ENCODE measurements around the gene FAM53A.

FAM53A gene

GRCh38 chr4:1726146-1726934, 42.2 kb upstream of the FAM53A start:
- no peak overlapping the region for H3K27ac ChIP-seq
- no peak for TF ChIP-seq POLR2AphosphoS5 (IDR thresholded peaks at IDR 0.05; ENCODE audit: borderline replicate concordance, low read depth, low read length)
- TF ChIP-seq EZH2 (IDR thresholded peaks at IDR 0.05), result no peak
- TF ChIP-seq FOXP2 (optimal IDR thresholded peaks at IDR 0.05; ENCODE audit: control extremely low read depth, extremely low read length, insufficient read depth), result no peak
- H3K4me3 ChIP-seq, result no peak overlapping the region
- no peak overlapping the region for H3K9ac ChIP-seq (ENCODE audit: insufficient read length)
- no peaks in the 10 kb centered on the region for H3K9me3 ChIP-seq (ENCODE audit: low read depth, low read length)
- DNase-seq (ENCODE audit: low read depth, low spot score), result peak; percentile 47
- H3K36me3 ChIP-seq (ENCODE audit: insufficient read depth, low read length), result peaks cover 81% of the 10 kb centered on the region

GRCh38 chr4:1725521-1725920, 41.4 kb upstream of the FAM53A start:
- no peak for TF ChIP-seq POLR2AphosphoS5 (IDR thresholded peaks at IDR 0.05; ENCODE audit: borderline replicate concordance, low read depth, low read length)
- no peak for TF ChIP-seq EZH2 (IDR thresholded peaks at IDR 0.05)

GRCh38 chr4:1723131-1723801, 39.2 kb upstream of the FAM53A start:
- Histone ChIP-seq H3K4me3 (peak overlapping the region; percentile 78), H3K9ac (ENCODE audit: insufficient read length) (peak overlapping the region; percentile 77), H3K27ac (no peak overlapping the region), H3K36me3 (ENCODE audit: insufficient read depth, low read length) (peaks cover 53% of the 10 kb centered on the region), H3K9me3 (ENCODE audit: low read depth, low read length) (no peaks in the 10 kb centered on the region)
- no peak for DNase-seq (ENCODE audit: low read depth, low spot score)
- no peak for TF ChIP-seq POLR2AphosphoS5 (IDR thresholded peaks at IDR 0.05; ENCODE audit: borderline replicate concordance, low read depth, low read length)
- no peak for TF ChIP-seq FOXP2 (optimal IDR thresholded peaks at IDR 0.05; ENCODE audit: control extremely low read depth, extremely low read length, insufficient read depth)
- TF ChIP-seq EZH2 (IDR thresholded peaks at IDR 0.05), result no peak

More at GRCh38 chr4:1725521-1725920, 41.4 kb upstream of the FAM53A start:
- Histone ChIP-seq H3K9ac (ENCODE audit: insufficient read length) (no peak overlapping the region), H3K27ac (no peak overlapping the region), H3K36me3 (ENCODE audit: insufficient read depth, low read length) (peaks cover 73% of the 10 kb centered on the region), H3K4me3 (no peak overlapping the region), H3K9me3 (ENCODE audit: low read depth, low read length) (no peaks in the 10 kb centered on the region)
- DNase-seq (ENCODE audit: low read depth, low spot score), result no peak

GRCh38 chr4:1722551-1723118, 38.5 kb upstream of the FAM53A start:
- 0 out of 2 replicates have a peak overlapping the region, but pooled peaks have one; percentile 2 for H3K27ac ChIP-seq

GRCh38 chr4:1721666-1722550, 37.8 kb upstream of the FAM53A start:
- peak overlapping the region; percentile 78 for H3K4me3 ChIP-seq
- peak overlapping the region; percentile 77 for H3K9ac ChIP-seq (ENCODE audit: insufficient read length)
- peaks cover 40% of the 10 kb centered on the region for H3K36me3 ChIP-seq (ENCODE audit: insufficient read depth, low read length)
- no peak for DNase-seq (ENCODE audit: low read depth, low spot score)
- H3K27ac ChIP-seq, result peak overlapping the region; percentile 31; the same call in 1 of the 2 replicates
- TF ChIP-seq FOXP2 (optimal IDR thresholded peaks at IDR 0.05; ENCODE audit: control extremely low read depth, extremely low read length, insufficient read depth) (no peak), POLR2AphosphoS5 (IDR thresholded peaks at IDR 0.05; ENCODE audit: borderline replicate concordance, low read depth, low read length) (no peak), EZH2 (IDR thresholded peaks at IDR 0.05) (no peak)
- no peaks in the 10 kb centered on the region for H3K9me3 ChIP-seq (ENCODE audit: low read depth, low read length)

More at GRCh38 chr4:1722551-1723118, 38.5 kb upstream of the FAM53A start:
- H3K9ac ChIP-seq (ENCODE audit: insufficient read length), result peak overlapping the region; percentile 77
- no peaks in the 10 kb centered on the region for H3K9me3 ChIP-seq (ENCODE audit: low read depth, low read length)
- peak overlapping the region; percentile 78 for H3K4me3 ChIP-seq
- no peak for TF ChIP-seq POLR2AphosphoS5 (IDR thresholded peaks at IDR 0.05; ENCODE audit: borderline replicate concordance, low read depth, low read length)
- no peak for TF ChIP-seq FOXP2 (optimal IDR thresholded peaks at IDR 0.05; ENCODE audit: control extremely low read depth, extremely low read length, insufficient read depth)
- TF ChIP-seq EZH2 (IDR thresholded peaks at IDR 0.05), result no peak
- DNase-seq (ENCODE audit: low read depth, low spot score), result no peak
- H3K36me3 ChIP-seq (ENCODE audit: insufficient read depth, low read length), result peaks cover 47% of the 10 kb centered on the region

GRCh38 chr4:1721003-1721665, 37.0 kb upstream of the FAM53A start, which contains the start of the genes TACC3 and TMEM129:
TACC3 (plus strand) TSS chr4:1721521; CDS start chr4:1723422, 1,901 bp downstream.
TMEM129 (minus strand) TSS chr4:1721323; CDS start chr4:1720837, 486 bp downstream.
- TF ChIP-seq EZH2 (IDR thresholded peaks at IDR 0.05), result no peak
- peak; percentile 68 for TF ChIP-seq POLR2AphosphoS5 (IDR thresholded peaks at IDR 0.05; ENCODE audit: borderline replicate concordance, low read depth, low read length)
- H3K9me3 ChIP-seq (ENCODE audit: low read depth, low read length), result no peaks in the 10 kb centered on the region
- H3K9ac ChIP-seq (ENCODE audit: insufficient read length), result peak within 1 kb of the TSS; percentile 89
- H3K36me3 ChIP-seq (ENCODE audit: insufficient read depth, low read length), result peaks cover 32% of the 10 kb centered on the region
- peak within 1 kb of the TSS; percentile 70 for H3K27ac ChIP-seq
- peak; percentile 52 for DNase-seq (ENCODE audit: low read depth, low spot score)
- peak within 1 kb of the TSS; percentile 92 for H3K4me3 ChIP-seq

All from SK-N-MC (cell line).